ENCODE results near the gene IGF1R.

DNA sequence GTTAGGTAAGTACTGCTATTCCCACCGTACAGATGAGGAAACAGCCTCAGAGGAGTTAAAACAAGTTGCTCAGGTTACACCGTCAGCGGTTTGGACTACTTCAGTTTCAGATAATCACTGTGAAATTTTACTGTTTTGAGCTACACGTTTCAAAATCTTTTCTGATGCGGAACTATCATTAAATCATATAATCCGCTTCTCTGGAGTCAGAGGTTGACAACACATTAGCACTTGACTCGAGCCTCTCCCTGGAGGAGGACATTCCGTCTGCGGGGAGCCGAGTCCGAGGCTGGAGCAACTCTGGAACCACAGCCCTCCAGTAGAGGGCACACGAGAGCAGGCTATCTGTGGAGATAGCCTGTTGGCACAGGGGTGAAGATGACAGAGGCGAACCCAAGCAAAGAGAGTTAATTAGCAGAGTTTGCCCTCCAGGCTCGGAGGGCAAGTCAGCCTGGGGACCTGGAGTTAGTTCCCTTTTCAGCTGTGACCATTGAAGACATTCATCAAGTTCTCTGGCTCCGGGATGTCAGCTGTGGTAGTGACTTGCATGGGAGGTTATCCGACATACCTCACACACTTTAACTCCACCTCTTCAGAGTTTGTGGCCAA lies 131.2 kb downstream of the IGF1R start:
- TF ChIP-seq, protein P1, sequence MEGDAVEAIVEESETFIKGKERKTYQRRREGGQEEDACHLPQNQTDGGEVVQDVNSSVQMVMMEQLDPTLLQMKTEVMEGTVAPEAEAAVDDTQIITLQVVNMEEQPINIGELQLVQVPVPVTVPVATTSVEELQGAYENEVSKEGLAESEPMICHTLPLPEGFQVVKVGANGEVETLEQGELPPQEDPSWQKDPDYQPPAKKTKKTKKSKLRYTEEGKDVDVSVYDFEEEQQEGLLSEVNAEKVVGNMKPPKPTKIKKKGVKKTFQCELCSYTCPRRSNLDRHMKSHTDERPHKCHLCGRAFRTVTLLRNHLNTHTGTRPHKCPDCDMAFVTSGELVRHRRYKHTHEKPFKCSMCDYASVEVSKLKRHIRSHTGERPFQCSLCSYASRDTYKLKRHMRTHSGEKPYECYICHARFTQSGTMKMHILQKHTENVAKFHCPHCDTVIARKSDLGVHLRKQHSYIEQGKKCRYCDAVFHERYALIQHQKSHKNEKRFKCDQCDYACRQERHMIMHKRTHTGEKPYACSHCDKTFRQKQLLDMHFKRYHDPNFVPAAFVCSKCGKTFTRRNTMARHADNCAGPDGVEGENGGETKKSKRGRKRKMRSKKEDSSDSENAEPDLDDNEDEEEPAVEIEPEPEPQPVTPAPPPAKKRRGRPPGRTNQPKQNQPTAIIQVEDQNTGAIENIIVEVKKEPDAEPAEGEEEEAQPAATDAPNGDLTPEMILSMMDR (IDR thresholded peaks at IDR 0.05), result peak; percentile 49 to 90 (median 88)
- TF ChIP-seq POLR2AphosphoS5 (IDR thresholded peaks at IDR 0.05) (peak in 3 of 4 donors; percentile 27 to 50 (median 34)), POLR2A (IDR thresholded peaks at IDR 0.05) (no peak)
